Neural progenitor cell (in vitro differentiated cells): ENCODE results near the gene OSCAR. TPM values are rescaled to one million over a fixed set of nuclear protein-coding genes. Genes with fewer than 3 reads are reported as not detected.
A peak's percentile ranks its signal among the peaks of the same experiment; 100 is the strongest.

Experiments used
- DNase-seq: peaks from one replicate; pipeline ENCODE4 v3.0.0-alpha.2; 2016; ENCODE audit warnings: low spot score
- H2AFZ ChIP-seq: fragments of 200-600 bp; sonication (generic); replicated peaks from 2 replicates; pipeline ENCODE4 v1.6.1; 2016; ENCODE audit warnings: antibody characterized with exemption
- H3F3A ChIP-seq: fragments of 200-600 bp; sonication (generic); 2 replicates; pipeline ENCODE4 v1.6.1; 2016; ENCODE audit warnings: antibody characterized with exemption, low read depth
- H3K27ac ChIP-seq: fragments of 200-600 bp; sonication (generic); 2 replicates; pipeline ENCODE4 v1.5.1; 2016; ENCODE audit warnings: mild to moderate bottlenecking
- H3K27me3 ChIP-seq: fragments of 200-600 bp; sonication (generic); 2 replicates; pipeline ENCODE4 v1.6.1; 2016; ENCODE audit warnings: mild to moderate bottlenecking, moderate library complexity
- H3K36me3 ChIP-seq: fragments of 200-600 bp; sonication (generic); 2 replicates; pipeline ENCODE4 v1.5.1; 2016
- H3K4me1 ChIP-seq: fragments of 200-600 bp; sonication (generic); 2 replicates; pipeline ENCODE4 v1.6.1; 2016; ENCODE audit warnings: mixed run types
- H3K4me2 ChIP-seq: fragments of 200-600 bp; sonication (generic); 2 replicates; pipeline ENCODE4 v1.6.1; 2016
- H3K4me3 ChIP-seq: fragments of 200-600 bp; sonication (generic); 2 replicates; pipeline ENCODE4 v1.5.1; 2016
- H3K79me2 ChIP-seq: fragments of 200-600 bp; sonication (generic); 2 replicates; pipeline ENCODE4 v1.6.1; 2016; ENCODE audit warnings: low read depth
- H3K9ac ChIP-seq: fragments of 200-600 bp; sonication (generic); 2 replicates; pipeline ENCODE4 v1.6.1; 2016
- H3K9me3 ChIP-seq: fragments of 200-600 bp; sonication (generic); 2 replicates; pipeline ENCODE4 v1.5.1; 2016; ENCODE audit warnings: low read depth
- H4K20me1 ChIP-seq: fragments of 200-600 bp; sonication (generic); 2 replicates; pipeline ENCODE4 v1.6.1; 2016; ENCODE audit warnings: low read depth
- H3K27ac Mint-ChIP-seq: 3 replicates; pipeline ENCODE4 v1.8.0; 2021; ENCODE audit warnings: mixed read lengths
- H3K27me3 Mint-ChIP-seq: 2 replicates; pipeline ENCODE4 v1.8.0; 2022; ENCODE audit warnings: low read depth, mild to moderate bottlenecking, inconsistent platforms, moderate library complexity, mixed read lengths; ENCODE audit not compliant: insufficient read depth
- H3K36me3 Mint-ChIP-seq: 3 replicates; pipeline ENCODE4 v1.8.0; 2021; ENCODE audit warnings: mixed read lengths
- H3K4me1 Mint-ChIP-seq: 3 replicates; pipeline ENCODE4 v1.8.0; 2021; ENCODE audit warnings: mixed read lengths
- H3K4me3 Mint-ChIP-seq: 3 replicates; pipeline ENCODE4 v1.8.0; 2021; ENCODE audit warnings: mild to moderate bottlenecking, moderate library complexity, mixed read lengths
- H3K9me3 Mint-ChIP-seq: 3 replicates; pipeline ENCODE4 v1.8.0; 2020; ENCODE audit warnings: mixed read lengths
- CTCF ChIP-seq: fragments of 200-600 bp; sonication (generic); IDR thresholded peaks from 2 replicates; pipeline ENCODE4 v1.5.1; 2017; ENCODE audit warnings: antibody characterized with exemption, mild to moderate bottlenecking
- EZH2 ChIP-seq: fragments of 200-600 bp; sonication (generic); IDR thresholded peaks from 2 replicates; pipeline ENCODE4 v1.6.1; 2017; ENCODE audit warnings: antibody characterized with exemption, mild to moderate bottlenecking, moderate library complexity
- EZH2phosphoT487 ChIP-seq: fragments of 200-600 bp; sonication (generic); IDR thresholded peaks from 2 replicates; pipeline ENCODE4 v1.6.1; 2017; ENCODE audit warnings: antibody characterized with exemption
- total RNA-seq: library from RNA; depleted of rRNA; stranded (reverse); fragments of >200 nt; gene quantifications from 2 replicates; pipeline ENCODE4 v1.2.3, GENCODE V29; 2015; ENCODE audit warnings: low replicate concordance

The OSCAR gene
- total RNA-seq, 1 donor from 2014 or later: not detected

GRCh38 chr19:54136086-54136863 lies 35.7 kb upstream of the OSCAR start:
- Histone ChIP-seq H3K4me3 (peak overlapping the region; percentile 62), H4K20me1 (peaks cover 34% of the 10 kb centered on the region), H2AFZ (peak overlapping the region; percentile 77), H3K27me3 (peaks cover 4% of the 10 kb centered on the region), H3K4me2 (peak overlapping the region; percentile 95), H3K36me3 (no peaks in the 10 kb centered on the region), H3F3A (peaks cover 19% of the 10 kb centered on the region), H3K9me3 (no peaks in the 10 kb centered on the region), H3K79me2 (peaks cover 36% of the 10 kb centered on the region), H3K4me1 (peaks cover 8% of the 10 kb centered on the region), H3K27ac (no peak overlapping the region), H3K9ac (peak overlapping the region; percentile 49)
- H3K27me3 Mint-ChIP-seq: peaks cover 13% of the 10 kb centered on the region
- peak overlapping the region; percentile 80 for H3K27ac Mint-ChIP-seq
- peak overlapping the region; percentile 96 for H3K4me3 Mint-ChIP-seq
- DNase-seq: peak; percentile 63
- H3K36me3 Mint-ChIP-seq: peaks cover 10% of the 10 kb centered on the region
- no peaks in the 10 kb centered on the region for H3K9me3 Mint-ChIP-seq
- peaks cover 36% of the 10 kb centered on the region for H3K4me1 Mint-ChIP-seq
- TF ChIP-seq EZH2 (no peak), EZH2phosphoT487 (no peak), CTCF (no peak)

- H3K27ac Mint-ChIP-seq: peak overlapping the region; percentile 79
- peak overlapping the region; percentile 45 for H3K4me3 Mint-ChIP-seq
- H3K4me3 ChIP-seq: no peak overlapping the region
- peaks cover 4% of the 10 kb centered on the region for H3K27me3 ChIP-seq
- H3K79me2 ChIP-seq: peaks cover 14% of the 10 kb centered on the region
- H4K20me1 ChIP-seq: peaks cover 12% of the 10 kb centered on the region
- no peak overlapping the region for H3K27ac ChIP-seq
- H3K36me3 Mint-ChIP-seq: peaks cover 6% of the 10 kb centered on the region
- peaks cover 13% of the 10 kb centered on the region for H3K27me3 Mint-ChIP-seq
- H3K9me3 Mint-ChIP-seq: no peaks in the 10 kb centered on the region
- H3K9me3 ChIP-seq: no peaks in the 10 kb centered on the region
- H3F3A ChIP-seq: peaks cover 19% of the 10 kb centered on the region
- peaks cover 6% of the 10 kb centered on the region for H3K4me1 ChIP-seq
- TF ChIP-seq CTCF (no peak), EZH2 (no peak), EZH2phosphoT487 (no peak)
- H3K36me3 ChIP-seq: no peaks in the 10 kb centered on the region
- peaks cover 21% of the 10 kb centered on the region for H3K4me1 Mint-ChIP-seq
- no peak for DNase-seq
- H3K9ac ChIP-seq: no peak overlapping the region
- H3K4me2 ChIP-seq: no peak overlapping the region
- no peak overlapping the region for H2AFZ ChIP-seq
These were observed 33.5 kb upstream of the OSCAR start for GRCh38 chr19:54133957-54134590.

GRCh38 chr19:54133312-54133956 lies 32.8 kb upstream of the OSCAR start:
- no peaks in the 10 kb centered on the region for H3K36me3 ChIP-seq
- peaks cover 8% of the 10 kb centered on the region for H3K79me2 ChIP-seq
- Mint-ChIP-seq H3K36me3 (peaks cover 5% of the 10 kb centered on the region), H3K27ac (no peak overlapping the region), H3K9me3 (no peaks in the 10 kb centered on the region), H3K4me3 (no peak overlapping the region), H3K27me3 (peaks cover 15% of the 10 kb centered on the region), H3K4me1 (peaks cover 16% of the 10 kb centered on the region)
- peak; percentile 81 for DNase-seq
- H3K4me3 ChIP-seq: no peak overlapping the region
- H3K27ac ChIP-seq: no peak overlapping the region
- H4K20me1 ChIP-seq: peaks cover 5% of the 10 kb centered on the region
- TF ChIP-seq EZH2phosphoT487: no peak
- TF ChIP-seq CTCF: no peak
- TF ChIP-seq EZH2: no peak
- no peak overlapping the region for H3K4me2 ChIP-seq
- H3K9ac ChIP-seq: no peak overlapping the region
- no peak overlapping the region for H2AFZ ChIP-seq
- H3K9me3 ChIP-seq: no peaks in the 10 kb centered on the region
- peaks cover 19% of the 10 kb centered on the region for H3F3A ChIP-seq
- H3K4me1 ChIP-seq: no peaks in the 10 kb centered on the region
- peaks cover 4% of the 10 kb centered on the region for H3K27me3 ChIP-seq
